GM23338 (cell line): ENCODE results near the gene SULT1A2. TPM values are rescaled to one million over a fixed set of nuclear protein-coding genes. Genes with fewer than 3 reads are reported as not detected.

ENCODE experiments used
- ATAC-seq: fragments of 200-7000 bp; cut with Tn5 transposase; 3 replicates; pipeline ENCODE4 v1.9.1; 2020
- DNase-seq: peaks from one replicate; pipeline ENCODE4 v3.0.0-alpha.2; 2015; ENCODE audit warnings: low spot score
- H2AFZ ChIP-seq: fragments of 200-600 bp; sonication (generic); 2 replicates; pipeline ENCODE4 v1.8.0; 2016; ENCODE audit warnings: antibody characterized with exemption, mild to moderate bottlenecking, moderate library complexity
- H3F3A ChIP-seq: fragments of 200-600 bp; sonication (generic); replicated peaks from 2 replicates; pipeline ENCODE4 v1.8.0; 2017; ENCODE audit warnings: antibody characterized with exemption, mixed run types, low read depth
- H3K27ac ChIP-seq: fragments of 200-600 bp; sonication (generic); 2 replicates; pipeline ENCODE4 v1.6.1; 2016; ENCODE audit warnings: low read depth
- H3K27me3 ChIP-seq: fragments of 200-600 bp; sonication (generic); 2 replicates; pipeline ENCODE4 v1.8.0; 2016; ENCODE audit warnings: mild to moderate bottlenecking, mixed run types, moderate library complexity; ENCODE audit not compliant: insufficient read depth
- H3K36me3 ChIP-seq: fragments of 200-600 bp; sonication (generic); 2 replicates; pipeline ENCODE4 v1.8.0; 2016; ENCODE audit warnings: mild to moderate bottlenecking; ENCODE audit not compliant: insufficient read depth
- H3K4me1 ChIP-seq: fragments of 200-600 bp; sonication (generic); 2 replicates; pipeline ENCODE4 v1.8.0; 2016; ENCODE audit warnings: mild to moderate bottlenecking, moderate library complexity; ENCODE audit not compliant: insufficient read depth
- H3K4me2 ChIP-seq: fragments of 200-600 bp; sonication (generic); 2 replicates; pipeline ENCODE4 v1.7.1; 2017; ENCODE audit warnings: mixed run types
- H3K4me3 ChIP-seq: fragments of 200-600 bp; sonication (generic); 2 replicates; pipeline ENCODE4 v1.6.1; 2016; ENCODE audit warnings: mixed run types
- H3K79me2 ChIP-seq: fragments of 200-600 bp; sonication (generic); replicated peaks from 2 replicates; pipeline ENCODE4 v1.8.0; 2017; ENCODE audit warnings: mild to moderate bottlenecking; ENCODE audit not compliant: insufficient read depth
- H3K9me2 ChIP-seq: fragments of 200-600 bp; sonication (generic); 2 replicates; pipeline ENCODE4 v1.8.0; 2017; ENCODE audit not compliant: insufficient read depth
- H4K20me1 ChIP-seq: fragments of 200-600 bp; sonication (generic); replicated peaks from 2 replicates; pipeline ENCODE4 v1.8.0; 2017; ENCODE audit warnings: mild to moderate bottlenecking; ENCODE audit not compliant: insufficient read depth
- H3K27ac Mint-ChIP-seq: 2 replicates; pipeline ENCODE4 v1.8.0; 2020; ENCODE audit warnings: inconsistent platforms, mild to moderate bottlenecking, moderate library complexity, mixed read lengths
- H3K27me3 Mint-ChIP-seq: 3 replicates; pipeline ENCODE4 v1.8.0; 2022; ENCODE audit warnings: low read depth, mild to moderate bottlenecking, moderate library complexity, mixed read lengths, inconsistent platforms; ENCODE audit not compliant: insufficient read depth, poor library complexity
- H3K36me3 Mint-ChIP-seq: 3 replicates; pipeline ENCODE4 v1.8.0; 2021; ENCODE audit warnings: low read depth, mild to moderate bottlenecking, inconsistent platforms, moderate library complexity, mixed read lengths
- H3K4me1 Mint-ChIP-seq: 3 replicates; pipeline ENCODE4 v1.8.0; 2020; ENCODE audit warnings: mild to moderate bottlenecking, inconsistent platforms, mixed read lengths
- H3K4me3 Mint-ChIP-seq: 3 replicates; pipeline ENCODE4 v1.8.0; 2021; ENCODE audit warnings: moderate library complexity, mild to moderate bottlenecking, inconsistent platforms, mixed read lengths
- H3K9me3 Mint-ChIP-seq: 3 replicates; pipeline ENCODE4 v1.8.0; 2020; ENCODE audit warnings: moderate library complexity, mild to moderate bottlenecking, inconsistent platforms, mixed read lengths
- CREB1 ChIP-seq: fragments of 250-450 bp; sonication (Bioruptor Pico); IDR thresholded peaks from 2 replicates; pipeline ENCODE4 v1.5.0; 2020; ENCODE audit warnings: low read depth, mild to moderate bottlenecking, moderate library complexity
- CTCF ChIP-seq, 2 experiments: fragments of 200-600 bp in 1 of 2; sonication (generic) in 1 of 2; conservative IDR thresholded peaks; 2 replicates each; pipeline versions ENCODE4 v1.5.1 to v1.6.1; 2016 to 2017; ENCODE audit warnings: antibody characterized with exemption in 2 of 2, low read depth in 2 of 2, mild to moderate bottlenecking in 2 of 2, moderate library complexity in 1 of 2
- ETS1 ChIP-seq: IDR thresholded peaks from 2 replicates; pipeline ENCODE4 v1.6.1; 2016; ENCODE audit warnings: antibody characterized with exemption
- JUNB ChIP-seq: IDR thresholded peaks from one replicate; pipeline ENCODE4 v1.6.1; 2016; ENCODE audit warnings: antibody characterized with exemption; ENCODE audit not compliant: unreplicated experiment
- NANOG ChIP-seq: IDR thresholded peaks from 2 replicates; pipeline ENCODE4 v1.6.1; 2016; ENCODE audit warnings: antibody characterized with exemption, borderline replicate concordance
- POLR2AphosphoS5 ChIP-seq: IDR thresholded peaks from 2 replicates; pipeline ENCODE4 v1.6.1; 2016; ENCODE audit warnings: antibody characterized with exemption, low read depth
- ZNF114 ChIP-seq: fragments of 250-450 bp; sonication (Bioruptor Pico); IDR thresholded peaks from 2 replicates; pipeline ENCODE4 v1.5.0; 2020; ENCODE audit warnings: mild to moderate bottlenecking, moderate library complexity
- ZNF331 ChIP-seq: fragments of 250-450 bp; sonication (Bioruptor Pico); IDR thresholded peaks from 2 replicates; pipeline ENCODE4 v1.5.0; 2020; ENCODE audit warnings: low read depth, mild to moderate bottlenecking, moderate library complexity
- ZNF462 ChIP-seq: fragments of 250-450 bp; sonication (Bioruptor Pico); IDR thresholded peaks from 2 replicates; pipeline ENCODE4 v1.5.0; 2020; ENCODE audit warnings: mild to moderate bottlenecking, moderate library complexity
- polyA plus RNA-seq: library from polyadenylated mRNA; unstranded; fragments of >200 nt; fragmentation: Nextera tagmentation; extraction: Ambion mirVana; gene quantifications from 2 replicates; pipeline ENCODE4 v1.2.1, GENCODE V29; 2016
- total RNA-seq: library from RNA; depleted of rRNA; stranded (reverse); fragments of >200 nt; shearing (Covaris generic); gene quantifications from 2 replicates; pipeline ENCODE4 v1.2.3, GENCODE V29; 2014

The SULT1A2 gene
- total and polyA plus RNA-seq, 2 experiments from 2014 or later = 0.17 to 0.34 TPM

GRCh38 chr16:28543072-28543471, 53.8 kb downstream of the SULT1A2 start:
- ATAC-seq (no peak), DNase-seq (no peak)
- H3K79me2 ChIP-seq = no peaks in the 10 kb centered on the region
- H3K9me3 Mint-ChIP-seq = no peaks in the 10 kb centered on the region
- H3K4me1 Mint-ChIP-seq = peaks cover 5% of the 10 kb centered on the region; the same call in 2 of the 3 replicates
- no peaks in the 10 kb centered on the region for H4K20me1 ChIP-seq
- no peak overlapping the region for H3K4me2 ChIP-seq
- no peaks in the 10 kb centered on the region for H3K9me2 ChIP-seq
- H3K27me3 Mint-ChIP-seq = peaks cover 10% of the 10 kb centered on the region
- H3K27ac ChIP-seq = no peak overlapping the region
- peak overlapping the region; percentile 59 for H2AFZ ChIP-seq
- no peak overlapping the region for H3K4me3 ChIP-seq
- no peak overlapping the region for H3K27ac Mint-ChIP-seq
- H3K27me3 ChIP-seq = no peaks in the 10 kb centered on the region
- H3K4me3 Mint-ChIP-seq = no peak overlapping the region
- no peaks in the 10 kb centered on the region for H3F3A ChIP-seq
- no peaks in the 10 kb centered on the region for H3K36me3 Mint-ChIP-seq
- TF ChIP-seq NANOG (no peak), CTCF (conservative IDR thresholded peaks at IDR 0.05; ENCODE audit: low read depth in 2 of 2) (no peak)
- no peaks in the 10 kb centered on the region for H3K36me3 ChIP-seq
- no peaks in the 10 kb centered on the region for H3K4me1 ChIP-seq

- no peaks in the 10 kb centered on the region for H3K4me1 ChIP-seq
- no peak overlapping the region for H3K27ac Mint-ChIP-seq
- peak overlapping the region; percentile 59; the same call in 1 of the 2 replicates for H2AFZ ChIP-seq
Observed at GRCh38 chr16:28542646-28543045, 54.2 kb downstream of the SULT1A2 start.

More at GRCh38 chr16:28542646-28543045, 54.2 kb downstream of the SULT1A2 start:
- no peak overlapping the region for H3K4me3 ChIP-seq
- ATAC-seq = no peak
- no peak overlapping the region for H3K27ac ChIP-seq
- TF ChIP-seq ETS1 (no peak), ZNF331 (CRISPR knock-in tag) (no peak), ZNF114 (CRISPR knock-in tag) (no peak), CREB1 (CRISPR knock-in tag) (no peak), POLR2AphosphoS5 (no peak), CTCF (conservative IDR thresholded peaks at IDR 0.05; ENCODE audit: low read depth in 2 of 2) (no peak), JUNB (no peak), NANOG (no peak), ZNF462 (CRISPR knock-in tag) (no peak)
- no peaks in the 10 kb centered on the region for H3F3A ChIP-seq
- Mint-ChIP-seq H3K9me3 (no peaks in the 10 kb centered on the region), H3K36me3 (no peaks in the 10 kb centered on the region), H3K4me1 (peaks cover 5% of the 10 kb centered on the region; the same call in 2 of the 3 replicates), H3K4me3 (no peak overlapping the region), H3K27me3 (peaks cover 10% of the 10 kb centered on the region)
- no peak overlapping the region for H3K4me2 ChIP-seq
- H3K79me2 ChIP-seq = no peaks in the 10 kb centered on the region
- H3K36me3 ChIP-seq = no peaks in the 10 kb centered on the region
- H4K20me1 ChIP-seq = no peaks in the 10 kb centered on the region
- H3K9me2 ChIP-seq = no peaks in the 10 kb centered on the region
- DNase-seq = no peak
- no peaks in the 10 kb centered on the region for H3K27me3 ChIP-seq
